K562 (cell line): ENCODE results near the gene CBX1. TPM values are rescaled to one million over a fixed set of nuclear protein-coding genes. Genes with fewer than 3 reads are reported as not detected.

Source experiments
- ATF1 ChIP-seq, 2 experiments: fragments of 450-650 bp in 1 of 2; IDR thresholded peaks; 2 replicates each; pipeline ENCODE4 v1.6.1; 2016; ENCODE audit warnings: missing compliant biosample characterization in 1 of 2, missing genetic modification characterization in 1 of 2
- CEBPG ChIP-seq, 3 experiments: fragments of 200-800 bp in 1 of 3; sonication (Bioruptor generic) in 1 of 3; sonication (generic) in 1 of 3; formaldehyde crosslinking in 1 of 3; IDR thresholded peaks in 2 of 3; conservative IDR thresholded peaks in 1 of 3; 2 replicates each; pipeline versions ENCODE4 v1.6.1 to v1.8.0; 2016 to 2022; ENCODE audit warnings: missing compliant biosample characterization in 2 of 3, missing genetic modification characterization in 2 of 3, mild to moderate bottlenecking in 1 of 3, missing genetic modification reagents in 1 of 3
- COPS2 ChIP-seq: fragments of 450-650 bp; conservative IDR thresholded peaks from 2 replicates; pipeline ENCODE4 v1.6.1; 2016; ENCODE audit warnings: mild to moderate bottlenecking, moderate library complexity
- HDAC3 ChIP-seq: fragments of 450-650 bp; IDR thresholded peaks from 2 replicates; pipeline ENCODE4 v1.6.1; 2018; ENCODE audit warnings: borderline replicate concordance, mild to moderate bottlenecking, moderate library complexity; ENCODE audit not compliant: partially characterized antibody
- KDM1A ChIP-seq, 2 experiments: fragments of 450-650 bp; IDR thresholded peaks; 2 replicates each; pipeline ENCODE4 v1.6.1; 2016; ENCODE audit warnings: mild to moderate bottlenecking in 2 of 2
- MAZ ChIP-seq, 2 experiments: fragments of 450-650 bp in 1 of 2; sonication (generic) in 1 of 2; formaldehyde crosslinking; IDR thresholded peaks in 1 of 2; conservative IDR thresholded peaks in 1 of 2; 2 replicates each; pipeline versions ENCODE4 v1.4.0 to v1.5.0; 2020; ENCODE audit warnings: mild to moderate bottlenecking in 1 of 2, missing genetic modification reagents in 1 of 2
- NBN ChIP-seq: fragments of 450-650 bp; IDR thresholded peaks from 2 replicates; pipeline ENCODE4 v1.6.1; 2016; ENCODE audit warnings: low read depth, mild to moderate bottlenecking
- NRF1 ChIP-seq, 2 experiments: fragments of 450-650 bp; IDR thresholded peaks in 1 of 2; conservative IDR thresholded peaks in 1 of 2; 2 replicates each; pipeline ENCODE4 v1.6.1; 2014; ENCODE audit warnings: mild to moderate bottlenecking in 2 of 2
- POLR2G ChIP-seq: fragments of 200-400 bp; formaldehyde crosslinking; IDR thresholded peaks from 2 replicates; pipeline ENCODE4 v1.6.1; 2017; ENCODE audit warnings: low read depth, mild to moderate bottlenecking, antibody characterized with exemption, low read length, moderate library complexity
- RFX7 ChIP-seq: fragments of 250-450 bp; sonication (Bioruptor Pico); IDR thresholded peaks from 2 replicates; pipeline ENCODE4 v1.5.1; 2021; ENCODE audit warnings: mild to moderate bottlenecking
- SMARCC2 ChIP-seq: fragments of 450-650 bp; IDR thresholded peaks from 2 replicates; pipeline ENCODE4 v1.6.1; 2017; ENCODE audit warnings: antibody characterized with exemption, moderate library complexity, mild to moderate bottlenecking, low read depth
- SOX6 ChIP-seq: fragments of 450-650 bp; IDR thresholded peaks from 2 replicates; pipeline ENCODE4 v1.6.1; 2014; ENCODE audit warnings: mild to moderate bottlenecking
- TGIF2 ChIP-seq: sonication (generic); formaldehyde crosslinking; IDR thresholded peaks from 2 replicates; pipeline ENCODE4 v1.8.1; 2022; ENCODE audit warnings: mild to moderate bottlenecking, missing genetic modification reagents, moderate library complexity
- ZNF717 ChIP-seq: fragments of 250-450 bp; sonication (Bioruptor Pico); IDR thresholded peaks from 2 replicates; pipeline ENCODE4 v1.5.0; 2021
- polyA plus RNA-seq, 8 experiments: library from polyadenylated mRNA; depleted of rRNA in 4 of 8; stranded (reverse) in 5 of 8; unstranded in 3 of 8; fragments of >200 nt; fragmentation: Nextera tagmentation in 2 of 8; fragmentation: Illumina TruSeq in 1 of 8; extraction: Ambion mirVana in 2 of 8; extraction: Trizol in 1 of 8; gene quantifications; 2 replicates each; pipeline versions ENCODE4 v1.2.1 to v1.2.3, GENCODE V29; 2011 to 2014; ENCODE audit warnings: inconsistent platforms in 1 of 8, missing spikeins in 1 of 8
- total RNA-seq, 7 experiments: library from RNA; depleted of rRNA in 6 of 7; stranded (reverse); fragments of >200 nt in 6 of 7; fragmentation: Illumina TruSeq in 2 of 7; extraction: Trizol in 2 of 7; gene quantifications; 2 replicates each; pipeline versions ENCODE4 v1.2.1 to v1.2.3, GENCODE V29; 2011 to 2021; ENCODE audit warnings: low replicate concordance in 1 of 7
- TF ChIP-seq, protein P1 (sequence below): fragments of 250-450 bp; sonication (Bioruptor Pico); IDR thresholded peaks from 2 replicates; pipeline ENCODE4 v1.5.0; 2021
- TF ChIP-seq, protein P2 (sequence below): fragments of 450-650 bp; formaldehyde crosslinking; IDR thresholded peaks from 2 replicates; pipeline ENCODE4 v1.4.0; 2020; ENCODE audit warnings: mild to moderate bottlenecking, moderate library complexity
- TF ChIP-seq, protein P3 (sequence below): fragments of 250-450 bp; sonication (Bioruptor Pico); IDR thresholded peaks from 2 replicates; pipeline ENCODE4 v1.8.0; 2021; ENCODE audit warnings: borderline replicate concordance, mild to moderate bottlenecking, moderate library complexity; ENCODE audit not compliant: poor library complexity, severe bottlenecking
- TF ChIP-seq, protein P4 (sequence below): fragments of 250-450 bp; sonication (Bioruptor Pico); IDR thresholded peaks from 2 replicates; pipeline ENCODE4 v1.8.0; 2021; ENCODE audit warnings: moderate library complexity, mild to moderate bottlenecking, inconsistent platforms
- TF ChIP-seq, protein P5 (sequence below): sonication (generic); formaldehyde crosslinking; IDR thresholded peaks from 2 replicates; pipeline ENCODE4 v1.8.0; 2022; ENCODE audit warnings: missing genetic modification reagents, mild to moderate bottlenecking, borderline replicate concordance
- TF ChIP-seq, protein P6 (sequence below): fragments of 250-450 bp; sonication (Bioruptor Pico); IDR thresholded peaks from 2 replicates; pipeline ENCODE4 v1.5.0; 2021; ENCODE audit warnings: mild to moderate bottlenecking, borderline replicate concordance

The CBX1 gene
- total and polyA plus RNA-seq, 9 of the 15 experiments (the other 6 are each of a cell fraction or from before 2014, with no cell fraction given): 10.6 to 95.7 (median 52.7) TPM

DNA sequence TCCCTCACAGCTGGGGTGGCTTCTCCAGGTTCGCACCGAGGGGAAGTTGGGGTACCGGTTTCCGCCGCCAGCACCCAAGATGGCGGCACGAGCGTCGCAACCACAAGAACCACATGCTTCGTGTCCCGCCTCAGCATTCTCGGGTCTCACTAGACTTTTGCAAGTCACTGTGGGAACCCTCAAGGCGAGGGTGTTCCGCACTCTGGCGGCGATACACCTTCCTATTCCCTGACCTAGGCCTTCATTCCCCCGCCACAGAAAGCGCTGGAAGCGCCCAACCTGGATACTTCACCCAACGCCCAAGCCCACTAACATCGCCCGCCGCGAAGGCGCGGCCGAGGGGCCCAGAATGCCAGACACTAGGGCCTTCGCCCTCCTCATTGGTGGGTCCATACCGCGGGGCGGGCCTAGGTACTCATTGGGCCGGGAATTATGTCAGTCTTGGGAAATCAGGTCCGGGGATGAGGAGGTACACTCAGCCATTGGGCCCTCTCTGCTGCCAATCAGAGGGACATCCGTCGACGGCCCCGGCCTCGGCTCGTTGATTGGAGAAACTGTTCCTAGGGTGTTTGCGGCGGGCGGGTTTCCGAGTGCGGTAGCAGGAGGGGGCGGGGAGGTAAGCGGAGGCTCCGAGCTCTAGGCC, 53.4 kb downstream of the CBX1 start, which contains the start of gene NFE2L1 (continued):
- TF ChIP-seq, protein P1, sequence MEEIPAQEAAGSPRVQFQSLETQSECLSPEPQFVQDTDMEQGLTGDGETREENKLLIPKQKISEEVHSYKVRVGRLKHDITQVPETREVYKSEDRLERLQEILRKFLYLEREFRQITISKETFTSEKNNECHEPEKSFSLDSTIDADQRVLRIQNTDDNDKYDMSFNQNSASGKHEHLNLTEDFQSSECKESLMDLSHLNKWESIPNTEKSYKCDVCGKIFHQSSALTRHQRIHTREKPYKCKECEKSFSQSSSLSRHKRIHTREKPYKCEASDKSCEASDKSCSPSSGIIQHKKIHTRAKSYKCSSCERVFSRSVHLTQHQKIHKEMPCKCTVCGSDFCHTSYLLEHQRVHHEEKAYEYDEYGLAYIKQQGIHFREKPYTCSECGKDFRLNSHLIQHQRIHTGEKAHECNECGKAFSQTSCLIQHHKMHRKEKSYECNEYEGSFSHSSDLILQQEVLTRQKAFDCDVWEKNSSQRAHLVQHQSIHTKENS: no peak
- TF ChIP-seq TGIF2: no peak
- TF ChIP-seq KDM1A (IDR thresholded peaks at IDR 0.05): no peak
- no peak for TF ChIP-seq COPS2
- peak; percentile 37; the same call in 1 of the 2 replicates for TF ChIP-seq NBN
- TF ChIP-seq, protein P2, sequence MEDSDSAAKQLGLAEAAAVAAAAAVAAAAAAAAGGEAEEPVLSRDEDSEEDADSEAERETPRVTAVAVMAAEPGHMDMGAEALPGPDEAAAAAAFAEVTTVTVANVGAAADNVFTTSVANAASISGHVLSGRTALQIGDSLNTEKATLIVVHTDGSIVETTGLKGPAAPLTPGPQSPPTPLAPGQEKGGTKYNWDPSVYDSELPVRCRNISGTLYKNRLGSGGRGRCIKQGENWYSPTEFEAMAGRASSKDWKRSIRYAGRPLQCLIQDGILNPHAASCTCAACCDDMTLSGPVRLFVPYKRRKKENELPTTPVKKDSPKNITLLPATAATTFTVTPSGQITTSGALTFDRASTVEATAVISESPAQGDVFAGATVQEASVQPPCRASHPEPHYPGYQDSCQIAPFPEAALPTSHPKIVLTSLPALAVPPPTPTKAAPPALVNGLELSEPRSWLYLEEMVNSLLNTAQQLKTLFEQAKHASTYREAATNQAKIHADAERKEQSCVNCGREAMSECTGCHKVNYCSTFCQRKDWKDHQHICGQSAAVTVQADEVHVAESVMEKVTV (CRISPR knock-in tag): no peak
- TF ChIP-seq CEBPG (CRISPR knock-in tag; IDR thresholded peaks at IDR 0.05): peak; percentile 38; the same call in 1 of the 2 replicates
- TF ChIP-seq CEBPG (tag; conservative IDR thresholded peaks at IDR 0.05 in 1 of 2, IDR thresholded peaks at IDR 0.05 in 1 of 2): no peak
- no peak; the same call in none of the 2 replicates for TF ChIP-seq SOX6
- TF ChIP-seq, protein P3, sequence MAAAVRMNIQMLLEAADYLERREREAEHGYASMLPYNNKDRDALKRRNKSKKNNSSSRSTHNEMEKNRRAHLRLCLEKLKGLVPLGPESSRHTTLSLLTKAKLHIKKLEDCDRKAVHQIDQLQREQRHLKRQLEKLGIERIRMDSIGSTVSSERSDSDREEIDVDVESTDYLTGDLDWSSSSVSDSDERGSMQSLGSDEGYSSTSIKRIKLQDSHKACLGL (CRISPR knock-in tag): no peak
- TF ChIP-seq POLR2G: peak; percentile 98
- TF ChIP-seq, protein P4, sequence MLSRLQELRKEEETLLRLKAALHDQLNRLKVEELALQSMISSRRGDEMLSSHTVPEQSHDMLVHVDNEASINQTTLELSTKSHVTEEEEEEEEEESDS: no peak
- TF ChIP-seq SMARCC2: no peak; the same call in 1 of the 2 replicates
- TF ChIP-seq, protein P5, sequence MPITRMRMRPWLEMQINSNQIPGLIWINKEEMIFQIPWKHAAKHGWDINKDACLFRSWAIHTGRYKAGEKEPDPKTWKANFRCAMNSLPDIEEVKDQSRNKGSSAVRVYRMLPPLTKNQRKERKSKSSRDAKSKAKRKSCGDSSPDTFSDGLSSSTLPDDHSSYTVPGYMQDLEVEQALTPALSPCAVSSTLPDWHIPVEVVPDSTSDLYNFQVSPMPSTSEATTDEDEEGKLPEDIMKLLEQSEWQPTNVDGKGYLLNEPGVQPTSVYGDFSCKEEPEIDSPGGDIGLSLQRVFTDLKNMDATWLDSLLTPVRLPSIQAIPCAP (CRISPR knock-in tag): peak; percentile 78; the same call in 1 of the 2 replicates
- TF ChIP-seq RFX7 (CRISPR knock-in tag): no peak
- TF ChIP-seq, protein P6, sequence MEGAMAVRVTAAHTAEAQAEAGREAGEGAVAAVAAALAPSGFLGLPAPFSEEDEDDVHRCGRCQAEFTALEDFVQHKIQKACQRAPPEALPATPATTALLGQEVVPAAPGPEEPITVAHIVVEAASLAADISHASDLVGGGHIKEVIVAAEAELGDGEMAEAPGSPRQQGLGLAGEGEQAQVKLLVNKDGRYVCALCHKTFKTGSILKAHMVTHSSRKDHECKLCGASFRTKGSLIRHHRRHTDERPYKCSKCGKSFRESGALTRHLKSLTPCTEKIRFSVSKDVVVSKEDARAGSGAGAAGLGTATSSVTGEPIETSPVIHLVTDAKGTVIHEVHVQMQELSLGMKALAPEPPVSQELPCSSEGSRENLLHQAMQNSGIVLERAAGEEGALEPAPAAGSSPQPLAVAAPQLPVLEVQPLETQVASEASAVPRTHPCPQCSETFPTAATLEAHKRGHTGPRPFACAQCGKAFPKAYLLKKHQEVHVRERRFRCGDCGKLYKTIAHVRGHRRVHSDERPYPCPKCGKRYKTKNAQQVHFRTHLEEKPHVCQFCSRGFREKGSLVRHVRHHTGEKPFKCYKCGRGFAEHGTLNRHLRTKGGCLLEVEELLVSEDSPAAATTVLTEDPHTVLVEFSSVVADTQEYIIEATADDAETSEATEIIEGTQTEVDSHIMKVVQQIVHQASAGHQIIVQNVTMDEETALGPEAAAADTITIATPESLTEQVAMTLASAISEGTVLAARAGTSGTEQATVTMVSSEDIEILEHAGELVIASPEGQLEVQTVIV: no peak
- TF ChIP-seq ATF1 (CRISPR knock-in tag; IDR thresholded peaks at IDR 0.05): no peak
- TF ChIP-seq ATF1 (tag; IDR thresholded peaks at IDR 0.05): peak; percentile 96
- peak; percentile 37 to 52; a peak in 2 of 4 replicates for TF ChIP-seq NRF1 (conservative IDR thresholded peaks at IDR 0.05 in 1 of 2, IDR thresholded peaks at IDR 0.05 in 1 of 2)
- TF ChIP-seq HDAC3: no peak
- TF ChIP-seq MAZ (CRISPR knock-in tag; conservative IDR thresholded peaks at IDR 0.05 in 1 of 2, IDR thresholded peaks at IDR 0.05 in 1 of 2): peak in 1 of 2 experiments; percentile 17; a peak in 2 of 4 replicates
- no peak for TF ChIP-seq ZNF717 (CRISPR knock-in tag)
